Activated T-cell treated with anti-CD3 and anti-CD28 coated beads, Interleukin-2, amount 50 U/mL, for 72 hours (primary cell): ENCODE data around the gene SUMO1. TPM values are rescaled to one million over a fixed set of nuclear protein-coding genes. Genes with fewer than 3 reads are reported as not detected.
A peak's percentile ranks its signal among the peaks of the same experiment; 100 is the strongest.

Experiments used
- ATAC-seq, 2 donors: fragments of 150-1000 bp; cut with Tn5 transposase; replicated peaks in 1 of 2; 2 replicates each; pipeline ENCODE4 v1.10.0; 2021; ENCODE audit warnings: moderate library complexity in 2 of 2, mild to moderate bottlenecking in 1 of 2
- DNase-seq, 2 donors: peaks; one replicate each; pipeline ENCODE4 v3.0.0; 2021 to 2022; ENCODE audit warnings: mixed read lengths in 1 of 2
- H3K27ac Mint-ChIP-seq: one replicate; pipeline ENCODE4 v1.8.0; 2022; ENCODE audit warnings: mild to moderate bottlenecking, moderate library complexity, mixed read lengths
- H3K27me3 Mint-ChIP-seq: one replicate; pipeline ENCODE4 v1.8.0; 2022; ENCODE audit warnings: low read depth, mixed read lengths
- H3K36me3 Mint-ChIP-seq, 2 donors: one replicate each; pipeline ENCODE4 v1.8.0; 2022; ENCODE audit warnings: mixed read lengths in 2 of 2, mild to moderate bottlenecking in 1 of 2; ENCODE audit not compliant: insufficient read depth in 2 of 2
- H3K4me1 Mint-ChIP-seq: one replicate; pipeline ENCODE4 v1.8.0; 2022; ENCODE audit warnings: low read depth, mixed read lengths
- H3K4me3 Mint-ChIP-seq, 2 donors: one replicate each; pipeline ENCODE4 v1.8.0; 2022; ENCODE audit warnings: mild to moderate bottlenecking in 2 of 2, mixed read lengths in 2 of 2, moderate library complexity in 2 of 2
- H3K9me3 Mint-ChIP-seq, 2 donors: one replicate each; pipeline ENCODE4 v1.8.0; 2022; ENCODE audit warnings: mixed read lengths in 2 of 2
- total RNA-seq, 2 donors: library from RNA; stranded (reverse); gene quantifications; one replicate each; pipeline ENCODE4 v1.2.3, GENCODE V29; 2022

The SUMO1 gene
- total RNA-seq, 2 donors from 2014 or later: 88.7 to 100 TPM

GRCh38 chr2:202161151-202161835 lies 77.1 kb downstream of the SUMO1 start:
- DNase-seq: peak in 1 of 2 donors; percentile 8
- H3K9me3 Mint-ChIP-seq: no peaks in the 10 kb centered on the region
- ATAC-seq: peak in 1 of 2 donors; percentile 72
- H3K4me3 Mint-ChIP-seq: peak overlapping the region; percentile 4 to 25
- H3K4me1 Mint-ChIP-seq: peaks cover 16% of the 10 kb centered on the region
- H3K27ac Mint-ChIP-seq: no peak overlapping the region
- no peaks in the 10 kb centered on the region for H3K27me3 Mint-ChIP-seq
- H3K36me3 Mint-ChIP-seq: no peaks in the 10 kb centered on the region

GRCh38 chr2:202158796-202159195 lies 79.6 kb downstream of the SUMO1 start:
- DNase-seq: no peak
- Mint-ChIP-seq H3K9me3 (no peaks in the 10 kb centered on the region), H3K27me3 (peaks cover under 1% of the 10 kb centered on the region), H3K4me3 (no peak overlapping the region), H3K36me3 (no peaks in the 10 kb centered on the region), H3K27ac (no peak overlapping the region), H3K4me1 (peaks cover 16% of the 10 kb centered on the region)
- no peak for ATAC-seq

- Mint-ChIP-seq H3K9me3 (no peaks in the 10 kb centered on the region), H3K27ac (no peak overlapping the region), H3K36me3 (no peaks in the 10 kb centered on the region), H3K4me1 (peaks cover 16% of the 10 kb centered on the region), H3K4me3 (no peak overlapping the region), H3K27me3 (peaks cover 9% of the 10 kb centered on the region)
- ATAC-seq (no peak), DNase-seq (no peak)
These were observed 81.0 kb downstream of the SUMO1 start for GRCh38 chr2:202157211-202157990.

Other genes with a start within 250 kb of the SUMO1 start
- 1 to 10 TPM; 1.1 to 1.4 TPM for gene FZD7, start 204.7 kb downstream of the SUMO1 start, total RNA-seq
- gene KIAA2012, start 165.3 kb downstream of the SUMO1 start, total RNA-seq: not detected
- gene NOP58, start 27.2 kb upstream of the SUMO1 start, total RNA-seq: 100 to 1,000 TPM; 233 to 300 TPM
- gene BMPR2, start 137.7 kb upstream of the SUMO1 start, total RNA-seq: 1 to 10 TPM; 9.7 to 9.9 TPM